Activated naive CD4-positive, alpha-beta T cell treated with Interleukin-2 at 50 U/mL for 16 hours (primary cell): ENCODE data around the gene SLCO2B1.

Source experiments
- DNase-seq: peaks from one replicate; pipeline ENCODE4 v3.0.0-alpha.2; 2020

The SLCO2B1 gene

DNA sequence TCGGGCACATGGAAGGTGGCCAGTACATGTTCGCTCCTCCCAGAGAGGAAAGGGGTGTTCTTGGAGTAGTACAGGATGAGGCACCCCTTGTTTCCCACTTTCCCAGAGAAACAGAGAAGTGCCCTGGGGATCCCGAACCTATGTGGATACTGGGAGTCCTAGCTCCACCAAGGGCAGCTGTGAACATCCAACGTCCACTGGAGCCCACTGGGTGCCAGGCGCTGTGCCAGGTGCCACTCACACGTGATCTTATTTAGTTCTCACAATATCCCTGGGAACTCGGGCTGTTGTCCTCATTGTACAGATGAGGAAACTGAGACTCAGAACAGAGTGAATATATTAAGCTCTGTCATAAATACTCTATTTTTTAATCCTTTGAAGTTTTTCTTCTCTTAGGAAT lies 12.0 kb downstream of the SLCO2B1 start:
- DNase-seq, result no peak

DNA sequence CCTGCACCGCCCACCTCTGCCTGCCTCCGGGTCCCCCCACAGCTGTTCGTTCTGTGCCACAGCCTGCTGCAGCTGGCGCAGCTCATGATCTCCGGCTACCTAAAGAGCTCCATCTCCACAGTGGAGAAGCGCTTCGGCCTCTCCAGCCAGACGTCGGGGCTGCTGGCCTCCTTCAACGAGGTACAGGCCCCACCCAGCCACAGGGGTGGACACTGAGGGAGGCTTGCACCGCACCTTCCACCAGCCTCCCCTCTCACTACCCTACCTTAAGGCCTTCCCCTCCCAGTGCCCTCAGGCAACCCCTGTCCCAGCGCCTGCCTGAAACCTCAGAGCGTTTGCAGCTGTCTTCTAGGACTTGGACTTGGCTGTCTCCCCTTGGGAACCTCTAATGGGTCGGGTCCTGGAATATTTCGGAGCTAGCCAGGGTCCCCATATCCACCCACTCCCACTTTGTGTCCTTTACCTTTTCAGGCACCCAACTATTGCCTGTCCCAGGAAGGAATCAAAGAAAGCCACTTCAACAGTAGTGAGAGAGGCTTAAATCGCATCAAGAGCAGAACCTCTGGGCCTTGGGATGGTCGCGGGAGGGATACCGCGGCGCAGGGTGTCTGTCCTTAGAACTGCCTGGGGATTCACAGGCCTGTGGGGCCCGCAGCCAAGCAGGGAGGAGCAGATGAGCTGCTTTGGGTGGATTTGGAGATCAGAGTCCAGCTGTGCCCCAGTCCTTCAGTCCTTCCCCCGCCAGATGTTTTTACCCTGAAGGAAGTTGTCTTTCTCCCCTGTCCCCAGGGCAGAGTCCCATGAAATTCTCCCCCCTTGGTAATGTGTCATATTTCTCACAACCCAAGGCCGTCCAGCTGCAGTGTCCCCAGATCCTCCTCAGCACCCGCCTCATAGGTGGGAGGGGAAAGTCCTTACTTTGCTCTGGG lies 13.3 kb downstream of the SLCO2B1 start:
- DNase-seq, result no peak

DNA sequence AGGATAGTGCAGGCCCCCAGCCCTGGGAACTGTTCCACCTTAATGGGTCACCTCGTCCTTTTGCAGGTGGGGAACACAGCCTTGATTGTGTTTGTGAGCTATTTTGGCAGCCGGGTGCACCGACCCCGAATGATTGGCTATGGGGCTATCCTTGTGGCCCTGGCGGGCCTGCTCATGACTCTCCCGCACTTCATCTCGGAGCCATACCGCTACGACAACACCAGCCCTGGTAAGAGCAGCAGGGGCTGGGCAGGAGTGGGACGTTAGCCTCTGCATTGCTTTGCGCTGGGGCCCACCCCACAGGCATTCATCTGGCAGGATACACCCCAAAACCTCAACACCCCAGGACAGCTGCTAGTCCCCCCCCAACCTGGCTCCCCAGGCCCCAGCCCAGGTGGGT lies 14.8 kb downstream of the SLCO2B1 start:
- no peak for DNase-seq

DNA sequence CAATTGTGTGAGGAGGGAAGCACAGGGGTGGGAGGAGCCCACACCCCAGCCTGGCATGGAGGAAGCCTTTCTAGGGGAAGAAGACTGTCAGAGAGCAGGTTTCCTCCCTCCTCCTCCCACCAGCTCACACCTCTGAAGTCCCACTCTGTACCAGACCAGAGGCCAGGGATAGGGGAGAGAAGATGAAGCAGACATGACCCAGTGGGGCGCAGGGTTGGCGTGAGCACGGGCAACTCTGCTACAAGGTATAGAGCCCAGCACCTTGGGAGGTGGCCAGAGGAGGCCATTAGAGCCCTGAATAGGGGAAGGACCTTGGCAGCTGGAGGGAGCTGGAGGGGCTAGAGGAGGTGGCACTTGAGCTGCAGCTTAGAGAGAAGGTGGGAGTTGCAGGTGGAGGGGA lies 15.9 kb downstream of the SLCO2B1 start:
- no peak for DNase-seq

DNA sequence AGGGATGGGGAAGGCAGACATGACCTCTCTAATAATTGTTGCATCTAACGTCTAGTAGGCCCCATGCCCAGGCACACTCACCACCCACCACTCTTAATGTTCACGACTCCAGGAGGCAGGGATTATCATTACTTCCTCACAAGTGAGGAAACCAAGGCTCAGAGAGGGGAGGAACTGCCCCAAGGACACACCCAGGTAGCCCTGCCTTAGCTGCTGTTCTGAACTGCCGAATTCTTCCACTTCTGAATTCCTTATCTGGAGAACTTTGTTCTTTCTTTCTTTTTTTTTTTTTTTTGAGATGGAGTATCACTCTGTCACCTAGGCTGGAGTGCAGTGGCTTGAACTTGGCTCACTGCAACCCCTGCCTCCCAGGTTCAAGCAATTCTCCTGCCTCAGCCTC lies 16.7 kb downstream of the SLCO2B1 start:
- DNase-seq, result no peak

DNA sequence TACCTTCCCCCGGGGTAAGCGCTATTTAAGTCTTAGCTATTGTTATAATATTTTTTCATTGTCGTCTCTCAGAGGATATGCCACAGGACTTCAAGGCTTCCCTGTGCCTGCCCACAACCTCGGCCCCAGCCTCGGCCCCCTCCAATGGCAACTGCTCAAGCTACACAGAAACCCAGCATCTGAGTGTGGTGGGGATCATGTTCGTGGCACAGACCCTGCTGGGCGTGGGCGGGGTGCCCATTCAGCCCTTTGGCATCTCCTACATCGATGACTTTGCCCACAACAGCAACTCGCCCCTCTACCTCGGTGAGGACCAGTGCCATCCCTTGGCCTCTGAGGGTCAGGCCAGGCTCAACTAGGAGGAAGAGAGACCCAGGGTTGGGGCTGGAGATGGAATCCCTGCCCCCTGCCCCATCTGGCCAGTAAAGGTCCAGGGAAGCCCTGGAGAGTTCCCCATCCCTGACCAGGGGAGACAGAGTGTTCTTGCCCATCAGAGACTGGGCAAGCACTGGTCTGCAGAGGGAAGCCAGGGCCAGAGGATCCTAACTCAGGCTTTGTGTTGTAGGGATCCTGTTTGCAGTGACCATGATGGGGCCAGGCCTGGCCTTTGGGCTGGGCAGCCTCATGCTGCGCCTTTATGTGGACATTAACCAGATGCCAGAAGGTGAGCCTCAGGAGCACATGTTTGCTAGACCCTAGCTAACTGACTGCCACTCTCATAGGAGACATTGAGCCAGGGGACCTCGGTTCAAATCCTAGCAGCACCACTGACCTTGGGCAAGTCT lies 18.4 kb downstream of the SLCO2B1 start:
- DNase-seq, result no peak

DNA sequence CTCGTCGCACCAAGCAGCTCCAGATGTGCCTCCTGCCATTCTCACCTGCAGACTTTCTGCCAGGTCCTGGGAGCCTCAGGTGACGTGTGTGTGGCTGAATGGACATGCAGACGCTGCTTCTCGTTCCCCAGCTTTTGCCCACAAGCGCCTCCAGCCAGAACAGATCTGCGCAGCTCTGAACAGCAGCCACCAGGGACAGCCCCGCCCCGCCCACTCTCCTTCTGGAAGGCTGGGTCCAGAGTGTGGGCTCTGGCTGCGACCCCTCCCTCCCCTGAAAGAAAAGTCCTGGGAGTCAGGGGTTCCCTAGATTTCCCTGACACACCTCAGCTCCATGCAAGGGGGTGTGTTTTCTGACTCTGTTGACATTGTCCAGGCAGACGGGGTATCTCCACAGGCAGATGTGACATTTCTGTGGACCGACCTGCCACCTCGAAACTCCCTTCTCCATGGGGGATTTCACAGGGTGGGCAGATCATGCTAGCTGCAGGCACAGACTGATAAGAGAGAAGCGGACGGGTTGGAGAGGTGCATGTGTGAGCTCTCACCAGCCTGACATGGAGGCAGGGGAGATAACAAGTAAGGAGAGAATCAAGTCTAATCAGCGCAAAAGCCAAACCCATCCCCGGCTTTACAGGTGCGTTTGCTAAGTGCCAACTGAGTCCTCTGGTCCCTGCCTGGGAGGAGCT lies 19.8 kb downstream of the SLCO2B1 start:
- DNase-seq, result no peak

DNA sequence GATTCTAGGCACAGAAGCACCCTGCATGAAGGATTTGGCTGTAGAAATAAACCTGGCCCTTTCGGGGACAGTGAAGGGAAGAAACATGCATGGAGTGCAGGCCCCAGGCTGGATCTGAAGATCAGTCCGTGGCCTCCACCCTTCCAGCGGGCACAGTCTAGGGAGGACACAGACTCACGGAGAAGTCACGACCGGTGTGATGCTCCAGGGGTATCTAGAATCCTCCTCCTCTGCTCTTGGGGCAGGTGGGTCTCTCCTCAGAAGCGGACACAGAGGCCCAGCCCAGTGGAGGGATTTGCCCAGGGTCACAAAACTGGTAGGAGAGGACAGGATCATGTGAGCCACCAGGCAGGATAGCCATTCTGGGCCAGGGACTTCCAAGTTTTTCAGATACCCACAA lies 22.4 kb downstream of the SLCO2B1 start:
- no peak for DNase-seq

DNA sequence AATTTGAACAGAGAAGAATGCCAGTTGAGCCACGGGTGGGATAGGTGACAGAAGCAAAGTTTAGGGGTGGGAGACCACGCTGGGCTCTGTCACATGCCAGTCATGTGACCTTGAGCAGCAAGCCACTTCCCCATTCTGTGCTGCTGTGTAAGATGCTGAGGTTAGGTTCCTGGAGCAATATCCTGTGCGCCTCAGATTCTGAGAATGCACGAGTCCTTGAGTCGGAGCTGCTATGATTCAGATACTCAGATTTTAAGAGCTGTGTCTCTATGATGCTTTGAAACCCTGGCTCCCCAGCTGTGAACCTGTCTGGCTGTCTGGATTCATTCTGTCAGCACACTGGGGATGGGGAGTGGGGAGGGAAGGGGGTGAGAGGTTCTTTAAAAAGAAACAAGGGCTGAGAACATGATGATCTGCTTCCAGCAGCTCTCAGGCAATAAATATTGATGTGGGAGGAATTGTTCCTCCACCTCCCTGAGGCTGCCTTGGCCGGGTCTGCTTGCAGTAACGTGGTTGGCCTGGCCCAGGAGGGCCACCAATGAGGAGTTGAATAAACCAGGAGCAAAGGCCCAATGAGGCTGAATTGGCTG lies 24.0 kb downstream of the SLCO2B1 start:
- DNase-seq, result no peak

DNA sequence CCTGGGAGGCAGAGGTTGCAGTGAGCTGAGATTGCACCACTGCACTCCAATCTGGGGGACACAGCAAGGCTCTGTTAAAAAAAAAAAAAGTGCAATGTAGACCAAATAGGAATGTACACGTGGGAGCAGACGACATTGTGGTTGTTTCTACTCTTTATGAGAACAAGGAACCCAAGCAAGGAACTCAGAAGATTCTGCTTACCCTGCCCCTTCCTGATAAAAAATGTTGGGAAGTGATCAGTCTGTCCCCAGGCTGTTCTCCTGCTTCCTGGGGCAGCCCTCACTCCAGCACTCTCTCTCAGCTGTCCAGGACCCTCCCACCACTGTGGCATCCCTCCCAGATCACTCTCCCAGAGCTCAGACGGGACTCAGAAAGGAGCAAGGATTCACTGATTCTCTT lies 31.8 kb downstream of the SLCO2B1 start:
- DNase-seq, result no peak

DNA sequence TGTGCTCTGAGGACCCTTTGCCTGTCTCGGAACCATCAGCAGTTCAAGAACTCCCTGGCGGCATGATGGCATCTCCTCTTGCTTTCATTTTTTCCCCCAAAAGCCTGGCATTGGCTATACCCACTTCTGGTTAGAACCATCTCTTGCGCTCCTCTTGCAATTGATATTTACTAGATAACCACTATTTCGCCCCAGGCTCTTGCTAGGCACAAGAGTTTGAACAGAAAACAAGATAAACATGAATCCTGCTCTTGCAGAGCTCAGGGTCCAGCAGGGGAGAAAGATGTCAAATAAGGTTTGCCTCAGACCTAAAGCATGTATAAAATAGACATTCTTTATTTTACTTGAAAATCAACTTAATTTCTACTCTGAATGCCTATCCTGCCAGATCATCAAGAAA lies 33.1 kb downstream of the SLCO2B1 start:
- DNase-seq, result no peak

DNA sequence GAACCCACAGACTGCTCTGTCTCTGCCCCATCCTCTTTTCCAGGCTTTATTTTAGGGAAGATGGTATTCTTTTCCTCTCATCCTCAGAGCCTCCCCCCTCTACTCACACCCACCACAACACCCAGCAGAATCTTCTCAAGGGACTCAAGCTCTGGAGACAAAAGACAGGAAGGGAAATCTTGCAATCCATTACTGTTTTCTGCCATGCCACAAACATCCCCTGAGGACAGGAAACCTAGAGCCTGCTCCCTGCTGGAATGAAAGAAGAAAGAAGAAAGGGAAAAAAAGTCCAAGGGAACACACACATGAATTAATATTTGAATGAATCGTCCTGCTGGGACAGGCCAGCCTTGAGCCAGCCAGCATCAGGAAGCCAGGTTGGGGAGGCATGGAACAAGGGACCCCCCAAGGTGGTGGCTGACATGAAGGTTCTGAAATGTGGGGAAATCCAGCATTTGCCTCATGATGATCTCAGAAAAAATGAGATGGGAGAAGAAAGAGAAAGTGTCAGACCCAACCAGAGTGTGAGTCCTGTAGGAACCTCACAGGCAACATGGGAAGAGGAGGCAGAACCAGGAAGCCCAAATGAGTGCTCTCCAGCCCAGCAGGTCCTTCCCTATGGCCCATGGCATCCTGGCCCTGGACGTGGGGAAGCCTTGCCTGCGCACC lies 34.0 kb downstream of the SLCO2B1 start:
- DNase-seq, result no peak

DNA sequence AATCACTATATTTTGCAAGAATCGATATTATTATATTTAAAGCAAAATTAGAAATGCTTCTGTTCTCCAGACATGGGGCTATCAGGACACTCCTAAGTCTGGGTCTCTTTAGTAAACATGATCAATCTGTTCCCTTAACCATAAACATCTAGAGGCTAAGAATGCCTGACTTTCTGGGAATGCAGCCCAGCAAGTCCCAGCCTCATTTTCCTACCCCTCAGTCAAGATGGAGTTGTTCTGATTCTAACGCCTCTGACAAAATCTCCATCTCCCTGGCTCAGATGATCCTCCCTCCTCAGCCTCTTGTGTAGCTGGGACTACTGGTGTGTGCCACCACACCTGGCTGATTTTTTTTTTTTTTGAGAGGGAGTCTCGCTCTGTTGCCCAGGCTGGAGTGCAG lies 35.0 kb downstream of the SLCO2B1 start:
- DNase-seq, result no peak

DNA sequence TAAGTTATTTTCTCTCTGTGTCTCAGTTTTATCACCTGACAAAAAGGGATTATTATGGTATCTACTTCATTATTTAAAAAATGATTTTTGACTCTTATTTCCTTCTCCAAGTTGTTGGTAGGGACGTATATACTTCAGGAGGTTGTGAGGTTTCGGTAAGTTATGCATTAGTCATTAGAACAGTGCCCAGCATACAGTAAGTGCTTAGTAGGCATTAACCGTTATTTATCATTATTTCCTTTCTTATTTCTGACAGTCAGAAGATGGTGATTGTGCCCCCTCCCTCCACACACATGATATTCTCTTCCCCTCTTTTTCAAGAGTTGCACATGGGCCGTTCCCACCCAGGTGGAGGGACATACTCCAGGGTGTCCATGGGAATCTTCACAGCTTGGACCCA lies 36.1 kb downstream of the SLCO2B1 start:
- no peak for DNase-seq

DNA sequence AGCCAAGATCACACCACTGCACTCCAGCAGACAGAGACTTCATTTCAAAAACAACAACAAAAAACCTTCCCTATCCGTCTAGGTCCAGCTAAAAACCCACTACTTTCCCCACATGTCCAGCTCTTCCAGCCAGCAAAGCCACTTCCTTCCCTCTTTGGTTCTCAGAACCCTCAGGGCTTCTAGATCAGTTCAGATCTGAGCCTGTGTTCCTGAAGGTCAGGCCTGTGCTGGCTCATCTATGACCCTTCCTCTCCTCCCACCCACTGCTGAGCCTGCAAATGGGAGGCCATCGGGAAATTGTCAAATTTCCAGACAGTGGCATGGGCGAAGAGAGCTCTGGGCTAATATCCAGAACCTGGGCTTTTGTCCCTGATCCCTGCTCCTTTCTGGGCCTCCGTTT lies 37.8 kb downstream of the SLCO2B1 start:
- no peak for DNase-seq

DNA sequence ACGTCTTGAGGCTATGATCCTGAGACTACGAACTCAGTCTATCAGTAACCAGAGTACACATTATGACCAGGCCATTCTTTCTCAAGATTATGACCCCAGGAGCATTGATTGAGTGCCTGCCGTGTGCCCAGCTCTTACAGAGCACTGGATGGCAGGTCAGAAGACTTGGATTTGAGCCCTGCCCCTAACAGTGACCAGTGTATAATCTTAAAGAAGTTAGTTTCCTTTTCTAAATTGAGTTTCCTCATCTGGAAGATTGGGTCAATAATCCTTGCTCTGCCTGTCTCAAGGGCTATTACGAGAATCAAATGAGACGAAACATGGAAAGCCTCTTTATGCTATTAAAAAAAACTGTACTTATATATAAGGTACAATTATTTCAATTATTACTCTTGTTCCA lies 38.2 kb downstream of the SLCO2B1 start:
- DNase-seq, result no peak

DNA sequence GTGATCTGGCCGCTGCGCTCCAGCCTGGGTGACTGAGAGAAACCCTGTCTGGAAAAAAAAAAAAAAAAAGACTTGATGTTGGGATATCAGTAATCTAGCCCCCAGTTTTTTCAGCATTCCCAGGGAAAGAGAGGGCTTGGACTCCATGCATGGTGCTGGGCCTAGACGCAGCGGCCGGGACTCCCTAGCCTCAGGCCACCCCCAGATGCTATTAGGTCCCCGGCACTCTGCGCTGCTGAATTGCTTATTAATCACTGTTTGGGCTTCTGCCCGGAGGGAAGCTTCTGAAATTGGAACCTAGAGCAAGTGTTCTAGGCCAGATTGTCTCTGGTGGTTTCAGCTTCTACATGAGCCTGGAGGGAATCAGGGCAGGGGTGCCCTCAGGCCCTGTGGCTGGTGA lies 39.0 kb downstream of the SLCO2B1 start:
- no peak for DNase-seq

DNA sequence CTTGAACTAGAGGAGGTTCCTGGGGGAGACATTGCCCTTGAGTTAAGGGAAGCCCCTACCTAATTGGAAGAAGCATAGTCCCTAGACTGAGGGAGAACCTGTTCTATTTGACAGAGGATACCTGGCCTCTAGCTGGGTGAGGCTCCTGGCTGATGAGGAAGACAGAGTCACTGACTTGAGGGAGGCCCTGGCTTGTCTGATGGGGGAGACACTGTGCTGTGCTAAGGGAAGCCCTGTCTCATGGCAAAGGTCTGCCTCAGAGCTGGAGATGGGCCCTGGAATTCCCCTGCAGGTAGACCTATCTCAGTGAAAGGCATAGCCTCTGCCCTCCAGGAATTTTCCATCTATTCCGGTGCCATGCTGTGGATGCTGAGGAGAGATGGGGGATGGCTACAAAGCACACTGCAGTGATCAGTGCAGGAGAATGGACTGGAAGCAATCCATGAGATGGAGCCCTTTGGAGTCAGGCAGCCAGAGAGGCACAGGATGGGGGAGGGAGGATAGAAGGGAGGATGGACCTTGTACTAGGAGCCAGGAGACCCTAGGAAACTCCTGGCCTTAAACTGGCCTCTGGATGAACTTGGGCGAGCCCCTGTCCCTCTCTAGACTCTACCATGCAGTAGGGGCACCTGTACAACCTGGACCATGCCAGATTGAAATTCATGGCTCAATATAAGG lies 39.9 kb downstream of the SLCO2B1 start:
- DNase-seq, result no peak

DNA sequence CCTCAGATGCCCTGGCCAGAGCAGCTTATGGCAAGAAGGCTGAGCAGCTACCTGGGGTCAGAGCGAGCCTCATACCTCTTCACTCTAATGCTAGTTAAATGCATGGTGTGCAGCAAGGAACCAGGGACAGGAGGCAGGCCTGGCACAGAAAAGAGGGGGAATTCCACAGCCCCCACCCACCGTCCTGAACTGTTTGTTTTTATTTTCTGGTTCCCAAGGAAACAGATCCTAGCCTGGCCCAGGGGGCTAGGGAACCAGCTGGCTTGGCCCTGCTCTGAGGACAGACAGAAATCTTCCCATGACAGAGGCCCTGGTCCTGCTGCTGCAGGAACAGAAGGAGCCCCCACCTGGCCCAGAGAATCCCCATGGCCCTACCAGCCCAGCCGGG lies 40.4 kb downstream of the SLCO2B1 start:
- no peak for DNase-seq

DNA sequence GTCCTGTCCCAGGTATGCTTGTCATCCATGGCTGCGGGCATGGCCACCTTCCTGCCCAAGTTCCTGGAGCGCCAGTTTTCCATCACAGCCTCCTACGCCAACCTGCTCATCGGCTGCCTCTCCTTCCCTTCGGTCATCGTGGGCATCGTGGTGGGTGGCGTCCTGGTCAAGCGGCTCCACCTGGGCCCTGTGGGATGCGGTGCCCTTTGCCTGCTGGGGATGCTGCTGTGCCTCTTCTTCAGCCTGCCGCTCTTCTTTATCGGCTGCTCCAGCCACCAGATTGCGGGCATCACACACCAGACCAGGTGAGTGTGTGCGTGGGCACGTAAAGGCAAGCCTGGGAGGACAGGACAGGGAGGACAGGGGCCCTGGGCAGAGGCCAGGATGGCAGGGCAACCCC lies 42.4 kb downstream of the SLCO2B1 start:
- no peak for DNase-seq

DNA sequence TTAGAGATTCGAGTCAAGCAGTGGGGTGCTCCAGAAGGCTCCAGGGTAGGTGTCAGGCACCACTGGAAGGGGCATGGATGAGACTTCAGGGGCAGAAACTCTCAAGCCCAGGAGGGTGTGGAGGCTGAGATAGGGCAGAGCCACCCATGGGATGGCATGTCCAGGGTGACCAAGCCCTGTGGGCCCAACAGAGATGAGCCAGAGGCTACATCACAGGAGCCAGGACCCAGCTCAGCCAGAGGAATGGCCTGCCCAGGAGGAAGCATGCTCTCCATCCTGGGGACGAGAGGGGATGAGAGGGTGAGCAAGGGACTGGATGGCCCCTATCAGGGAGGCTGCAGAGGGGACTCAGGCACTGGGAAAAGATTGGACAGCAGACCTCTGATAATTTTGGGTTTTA lies 42.8 kb downstream of the SLCO2B1 start:
- no peak for DNase-seq

DNA sequence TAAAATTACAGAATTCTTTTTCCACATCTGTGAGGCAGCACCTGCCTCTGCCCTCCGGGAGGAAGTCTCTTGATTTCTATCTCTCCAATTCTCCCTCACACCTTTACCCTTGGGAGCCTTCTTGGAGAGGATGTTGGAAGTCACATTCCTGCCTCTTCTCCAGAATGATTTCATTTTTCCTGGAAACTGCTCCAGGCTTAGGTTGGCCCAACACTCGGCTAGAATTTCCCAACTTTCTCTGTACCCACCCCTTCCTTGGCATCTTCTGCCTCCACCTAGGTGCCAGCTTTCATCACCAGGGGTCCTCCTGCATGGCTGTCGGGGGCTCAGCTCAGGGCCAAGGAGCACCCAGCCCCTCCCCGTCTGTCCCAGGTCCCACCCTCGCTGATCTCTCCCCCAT lies 43.2 kb downstream of the SLCO2B1 start:
- no peak for DNase-seq
